Stimulated activated CD8-positive, alpha-beta memory T cell treated with anti-CD3 and anti-CD28 coated beads, Interleukin-12 subunit alpha, Interleukin-12 subunit beta, amount 100 ng/mL, for 24 hours (primary cell): Measurements from ENCODE around the gene TNIP3.

Source experiments
- DNase-seq: peaks from one replicate; pipeline ENCODE4 v3.0.0-alpha.2; 2020; ENCODE audit errors: extremely low read depth

Gene TNIP3

DNA sequence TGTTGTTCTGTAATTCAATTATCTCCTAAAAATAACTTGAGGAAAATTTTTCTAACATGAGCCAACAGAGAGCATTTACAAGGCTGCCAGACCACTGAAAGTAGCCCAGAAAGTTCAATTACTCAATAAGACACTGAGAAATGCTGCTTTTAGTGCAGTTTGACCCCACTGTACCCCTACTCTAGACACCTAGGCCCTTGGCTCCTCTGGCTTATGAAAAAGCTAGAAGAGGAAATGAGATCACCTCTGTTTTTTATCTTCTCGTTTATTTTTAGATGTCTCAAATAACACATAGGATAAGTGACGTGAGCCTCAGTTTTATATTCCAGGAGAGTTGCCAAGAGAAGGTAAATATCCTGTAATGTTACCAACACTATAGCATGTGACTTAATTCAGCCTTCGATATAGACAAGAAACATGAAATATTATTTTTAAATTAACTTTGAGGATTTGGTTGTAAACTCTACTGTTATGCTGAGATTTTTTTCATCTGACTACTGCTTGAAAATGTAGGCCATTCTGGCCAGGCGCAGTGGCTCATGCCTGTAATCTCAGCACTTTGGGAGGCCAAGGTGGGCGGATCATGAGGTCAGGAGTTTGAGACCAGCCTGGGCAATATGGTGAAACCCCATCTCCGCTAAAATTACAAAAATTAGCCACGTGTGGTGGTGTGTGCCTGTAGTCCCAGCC, 24.4 kb downstream of the TNIP3 start:
- DNase-seq, result no peak

DNA sequence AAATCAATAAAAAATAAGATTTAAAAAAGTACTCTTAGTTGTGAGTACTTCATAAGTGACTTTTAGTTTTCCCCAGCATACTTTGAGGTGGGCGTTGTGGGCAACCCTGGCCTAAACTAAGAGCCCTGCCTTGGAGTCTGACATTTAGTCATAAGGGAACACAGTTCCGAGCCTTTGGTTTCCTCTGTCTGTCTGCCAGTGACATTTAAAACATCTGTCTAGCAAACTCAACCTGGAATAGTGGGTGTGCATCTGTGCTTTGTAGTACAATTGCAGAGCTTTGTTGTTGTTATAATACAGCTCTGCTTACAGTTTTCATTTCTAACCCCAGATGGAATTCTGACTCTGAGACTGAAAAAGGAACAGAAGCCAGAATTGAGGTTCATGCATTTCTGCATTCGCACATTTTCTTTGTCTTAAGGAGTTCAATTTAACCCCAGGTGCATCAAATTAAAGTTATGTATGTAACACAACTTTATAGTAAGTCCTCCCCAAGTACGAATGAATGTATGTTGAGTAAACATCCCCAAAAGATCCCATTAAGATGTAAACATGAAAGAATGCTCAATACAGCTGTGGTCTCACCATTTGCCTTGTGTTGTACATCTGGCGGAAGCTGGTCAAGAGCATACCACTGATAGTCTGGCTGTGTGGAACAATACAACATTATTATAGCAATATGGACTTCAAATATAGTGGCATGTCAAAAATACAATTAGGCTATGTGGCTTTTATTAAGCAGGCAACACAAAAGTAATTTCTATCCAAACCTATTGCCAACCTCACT, 25.9 kb downstream of the TNIP3 start:
- DNase-seq, result no peak

DNA sequence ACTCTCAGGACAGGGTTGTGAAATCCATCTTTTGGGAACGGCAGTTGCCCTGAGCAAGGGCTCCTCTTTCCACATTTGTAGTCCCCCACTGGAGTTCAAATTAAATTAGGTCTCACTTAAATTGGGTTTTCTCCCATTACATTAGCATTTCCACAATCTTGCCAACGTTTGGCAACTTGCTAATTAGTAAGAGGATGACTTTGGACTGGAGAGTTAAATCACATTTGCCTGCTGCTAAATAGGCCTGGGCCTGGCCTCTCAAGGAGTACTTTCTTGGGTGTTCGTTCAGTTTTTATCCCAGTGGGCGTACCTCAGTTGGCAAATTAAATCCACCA, 33.8 kb downstream of the TNIP3 start:
- DNase-seq, result no peak

DNA sequence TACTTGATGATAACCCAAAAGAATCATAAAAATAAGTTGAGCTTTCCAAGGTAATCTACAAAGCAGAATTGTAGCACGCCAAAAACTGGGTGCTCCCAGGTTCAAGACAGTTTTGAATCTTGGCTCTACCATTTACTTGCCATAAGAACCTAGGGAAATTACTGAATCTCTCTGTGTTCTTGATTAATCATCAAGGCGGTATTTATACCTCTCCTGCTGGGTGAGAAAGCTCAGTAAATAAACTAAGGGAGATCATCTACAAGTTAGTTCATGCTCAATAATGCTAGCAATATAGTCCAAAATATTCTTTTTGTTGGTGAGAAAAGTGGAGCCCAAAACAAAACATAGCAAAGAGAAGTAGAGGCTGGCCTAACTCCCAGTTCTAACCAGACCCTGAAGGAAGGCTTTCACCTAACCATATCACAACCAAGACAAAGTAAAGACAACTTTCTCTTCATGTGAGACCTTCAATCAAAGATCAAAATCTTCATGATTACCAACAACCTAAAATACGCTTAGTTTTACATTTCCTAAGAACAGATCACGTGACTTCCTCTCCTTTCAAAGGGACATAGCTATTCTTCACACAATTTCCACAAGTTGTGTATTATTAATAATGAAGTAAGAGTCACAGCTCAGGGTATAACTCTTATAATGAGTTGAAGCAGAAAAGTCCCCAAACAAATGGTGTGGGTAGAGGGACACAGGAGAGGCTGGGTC, 34.4 kb downstream of the TNIP3 start:
- no peak for DNase-seq

DNA sequence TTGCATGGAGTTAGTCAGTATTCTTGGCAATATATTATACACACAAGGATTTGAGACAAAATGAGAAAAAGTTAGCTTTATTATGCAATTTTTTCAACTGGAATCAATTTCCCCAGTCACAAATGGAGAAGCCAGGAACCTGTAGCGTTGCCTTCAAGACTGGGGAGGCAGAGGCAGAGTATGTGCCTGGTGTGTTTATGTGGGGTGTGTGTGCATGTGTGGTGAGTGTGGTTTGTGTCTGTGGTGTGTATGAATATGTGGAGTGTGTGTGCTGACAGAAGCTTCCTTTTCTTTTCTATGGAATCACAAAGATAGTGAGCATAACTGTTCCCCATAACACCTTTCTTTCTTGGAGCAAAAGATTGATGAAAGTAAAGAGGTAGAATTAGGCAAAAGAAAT, 37.0 kb downstream of the TNIP3 start:
- no peak for DNase-seq

DNA sequence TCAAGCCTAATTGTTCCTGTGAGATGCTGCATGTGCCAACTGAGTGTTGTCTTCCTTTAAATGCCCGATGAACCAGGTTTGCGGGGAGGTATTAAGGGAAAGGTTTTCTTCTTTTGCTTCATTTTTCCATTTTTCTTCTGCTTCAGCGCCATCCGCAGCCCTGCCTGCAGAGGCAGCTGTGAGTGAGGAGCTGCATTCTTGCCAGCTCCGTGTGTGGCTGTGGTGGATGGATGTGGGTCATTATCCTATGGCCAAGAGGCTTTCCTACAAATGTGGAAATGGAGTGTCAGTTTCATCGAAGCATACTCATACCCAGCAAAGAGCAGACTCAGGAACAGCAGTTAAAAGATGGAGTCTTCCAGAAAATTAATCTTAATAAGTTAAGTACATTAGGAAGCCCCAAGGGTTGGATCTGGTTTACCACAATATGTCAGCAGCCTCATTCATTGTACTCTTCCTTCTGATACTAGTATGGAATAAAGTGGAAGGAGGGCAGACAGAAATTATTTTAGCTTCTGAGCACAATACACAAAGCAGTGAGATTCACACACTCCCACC, 37.6 kb downstream of the TNIP3 start:
- no peak for DNase-seq

DNA sequence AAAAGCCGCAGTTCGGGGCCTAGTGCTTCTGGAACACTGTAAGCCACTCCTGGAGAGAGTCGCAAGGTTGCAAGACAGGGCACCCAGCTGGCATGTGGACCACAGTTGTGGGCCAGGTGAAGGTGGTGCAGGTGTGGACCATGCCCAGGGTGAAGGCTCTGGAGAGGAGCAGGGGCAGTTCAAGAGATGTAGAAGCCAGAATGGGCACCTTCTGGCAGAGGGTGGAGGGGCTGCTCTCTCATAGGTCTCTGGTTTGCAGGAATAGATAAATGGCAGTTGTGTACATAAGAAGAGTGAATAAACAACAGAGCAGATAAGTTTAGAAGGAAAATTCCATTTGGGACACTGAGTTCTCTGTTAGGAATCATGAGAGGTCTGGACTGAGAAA, 38.6 kb downstream of the TNIP3 start:
- no peak for DNase-seq

DNA sequence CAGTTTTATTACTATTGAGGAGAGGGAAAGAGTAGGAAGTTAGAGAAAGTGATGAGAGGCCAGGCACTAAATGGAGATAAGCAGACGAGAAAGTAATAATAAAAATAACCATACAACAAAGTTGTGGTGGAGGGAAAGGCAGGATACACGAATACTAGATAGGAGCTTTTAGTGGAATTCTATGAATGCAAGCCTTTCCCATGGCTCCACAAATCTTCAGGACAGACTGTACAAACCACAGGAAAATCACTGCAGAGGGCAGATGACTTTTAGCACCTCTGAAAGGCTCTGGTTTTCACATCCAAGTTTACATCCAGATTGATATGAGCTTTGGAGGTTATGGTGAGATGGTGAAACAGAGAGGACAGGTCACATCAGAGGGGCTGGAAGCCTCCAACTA, 41.5 kb downstream of the TNIP3 start:
- no peak for DNase-seq

DNA sequence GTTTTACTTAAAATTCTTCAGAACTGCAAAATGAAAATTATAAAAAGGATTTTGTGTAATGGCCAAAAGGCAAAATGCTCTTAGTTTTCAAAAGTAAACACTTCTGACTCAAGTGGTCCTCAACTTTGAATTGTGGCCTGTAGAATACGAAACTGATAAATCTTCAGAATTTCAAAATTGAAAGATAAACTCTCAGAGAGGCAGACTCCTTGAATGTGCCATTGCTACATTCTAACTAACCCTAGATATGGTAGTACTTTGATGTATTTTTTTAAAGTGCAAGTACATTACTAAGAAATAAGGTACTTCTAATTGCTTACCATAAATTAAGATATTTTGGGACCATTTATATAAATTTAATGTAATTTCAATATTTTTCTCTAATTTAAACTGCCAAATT, 44.4 kb downstream of the TNIP3 start:
- DNase-seq, result no peak

DNA sequence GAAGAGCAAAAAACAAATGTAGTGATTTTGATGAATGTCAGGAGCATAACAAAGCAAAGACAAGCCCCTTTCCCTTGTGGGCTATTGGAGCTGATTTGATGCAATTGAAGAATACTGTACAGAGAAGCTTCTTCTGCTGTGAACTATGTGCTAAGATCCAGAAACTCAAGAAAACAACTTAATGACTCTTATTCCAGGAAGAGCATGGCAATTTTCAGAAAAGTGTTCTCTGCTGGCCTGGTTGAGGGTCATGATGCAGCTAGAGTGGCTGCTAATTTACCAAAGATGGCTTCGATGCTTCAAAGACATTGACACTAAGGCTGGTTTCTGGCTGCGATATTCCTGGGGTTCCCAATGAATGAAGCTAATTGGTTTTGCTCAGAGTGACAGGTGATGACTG, 45.8 kb downstream of the TNIP3 start:
- DNase-seq, result no peak

DNA sequence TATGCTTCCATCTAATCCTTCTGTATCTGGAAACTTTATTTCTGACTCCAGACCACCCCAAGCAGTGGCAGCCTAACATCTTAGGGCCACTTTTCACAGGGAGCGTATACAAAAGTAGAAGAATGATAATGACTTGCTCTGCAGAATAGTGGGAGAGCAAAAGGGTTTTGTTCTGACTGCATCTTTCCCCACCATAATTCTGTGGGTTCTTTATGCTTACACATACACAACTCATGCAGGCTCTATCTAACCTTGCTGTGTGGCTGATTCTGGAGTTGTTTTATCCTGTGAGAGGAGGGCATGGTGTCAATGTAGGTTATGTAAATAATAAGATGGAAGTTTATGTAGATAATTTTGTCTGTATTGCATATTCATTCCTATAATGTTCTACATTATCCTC, 49.4 kb downstream of the TNIP3 start:
- no peak for DNase-seq

DNA sequence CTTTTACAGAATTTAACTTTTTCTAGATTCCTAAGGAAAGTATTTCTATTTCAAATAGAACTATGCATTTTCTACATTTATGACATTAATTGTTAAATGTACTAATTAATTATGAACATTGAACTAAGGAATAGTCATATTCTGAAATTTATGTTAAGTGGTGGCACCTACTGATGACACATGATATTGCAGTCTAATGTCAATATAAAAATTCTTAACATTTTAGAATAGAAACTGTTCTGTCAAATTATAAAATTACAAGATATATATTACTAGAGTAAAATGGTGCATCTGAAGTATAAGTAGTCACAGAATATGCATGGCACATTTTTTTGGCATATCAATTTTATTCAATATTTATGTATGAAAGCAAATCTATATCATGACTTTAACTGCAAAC, 51.6 kb downstream of the TNIP3 start:
- no peak for DNase-seq

DNA sequence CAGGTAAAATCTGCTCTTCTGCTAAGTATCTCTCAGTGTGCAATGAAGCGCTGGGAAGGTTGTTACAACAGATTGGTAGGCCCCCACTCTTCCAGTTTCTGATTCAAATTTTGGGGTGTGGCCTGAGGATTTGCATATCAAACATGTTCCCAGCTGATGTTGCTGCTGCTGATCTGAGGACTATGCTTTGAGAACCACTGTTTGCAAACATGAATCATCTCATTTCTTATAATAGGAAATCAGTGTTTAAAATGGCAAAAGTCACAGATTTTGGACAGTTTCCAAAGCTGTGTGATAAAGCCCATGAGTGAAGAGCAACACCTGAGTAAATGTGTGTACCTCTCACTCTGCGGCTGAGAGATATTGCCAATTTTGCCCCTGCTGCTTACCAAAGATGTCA, 55.6 kb downstream of the TNIP3 start:
- DNase-seq, result no peak

DNA sequence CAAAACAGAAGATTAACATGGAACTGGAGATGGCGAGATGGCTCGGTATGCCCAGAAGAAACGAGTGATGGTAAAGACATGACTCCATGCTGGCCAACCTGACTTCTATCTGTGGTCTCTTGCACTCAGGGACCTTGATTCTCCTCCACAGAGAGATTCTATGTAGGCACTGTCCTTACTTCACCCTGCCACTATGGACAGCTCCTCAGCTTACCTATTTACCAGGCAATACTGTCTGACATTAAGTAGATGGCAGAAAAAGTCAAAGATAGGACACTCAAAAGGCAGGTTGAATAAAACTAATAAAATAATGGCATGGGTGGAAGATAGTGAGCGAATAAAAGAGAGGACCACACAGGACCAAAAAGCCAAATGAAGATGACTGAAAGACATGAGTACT, 56.6 kb downstream of the TNIP3 start:
- no peak for DNase-seq

DNA sequence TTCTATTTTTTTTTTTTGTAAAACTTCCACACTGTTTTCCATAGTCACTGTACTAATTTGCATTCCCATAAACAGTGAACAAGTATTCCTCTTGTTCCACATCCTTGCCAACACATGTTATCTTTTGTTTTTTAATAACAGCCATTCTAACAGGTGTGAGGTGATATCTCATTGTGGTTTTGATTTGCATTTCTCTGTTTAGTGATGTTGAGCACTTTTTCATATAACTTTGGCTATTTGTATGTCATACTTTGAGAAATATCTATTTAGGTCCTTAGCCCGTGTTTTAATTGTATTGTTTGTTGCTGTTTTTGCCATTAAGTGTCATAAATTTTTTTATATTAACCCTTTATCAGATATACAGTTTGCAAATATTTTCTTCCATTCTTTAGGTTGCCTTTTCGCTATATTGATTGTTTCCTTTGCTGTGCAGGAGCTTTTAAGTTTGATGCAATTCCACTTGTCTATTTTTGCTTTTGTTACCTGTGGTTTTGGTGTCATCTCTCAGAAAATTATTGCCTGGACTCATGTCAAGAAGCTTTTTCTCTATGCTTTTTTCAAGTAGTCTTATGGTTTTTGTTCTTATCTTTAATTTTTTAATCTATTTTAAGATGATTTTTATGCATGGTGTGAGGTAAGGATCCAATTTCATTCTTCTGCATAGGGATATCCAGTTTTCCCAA, 63.9 kb downstream of the TNIP3 start:
- no peak for DNase-seq

DNA sequence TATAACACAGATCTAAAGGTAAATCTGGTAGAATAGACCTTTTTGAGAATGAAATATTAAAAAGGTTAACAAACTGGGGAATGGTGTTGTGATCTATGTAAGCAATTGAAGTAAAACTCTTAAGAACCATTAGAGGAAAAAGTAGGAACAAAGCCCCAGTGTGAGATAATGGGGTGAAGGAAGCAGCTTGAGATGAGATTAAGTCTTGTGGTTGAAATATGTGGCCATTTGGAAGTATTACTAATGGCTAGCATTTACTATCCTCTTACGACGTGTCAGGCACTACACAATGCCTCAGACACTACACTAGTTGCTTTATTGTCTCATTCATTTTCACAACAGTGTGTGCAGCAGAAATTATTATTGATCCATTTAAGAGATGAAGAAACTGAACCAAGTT, 65.9 kb downstream of the TNIP3 start:
- no peak for DNase-seq

DNA sequence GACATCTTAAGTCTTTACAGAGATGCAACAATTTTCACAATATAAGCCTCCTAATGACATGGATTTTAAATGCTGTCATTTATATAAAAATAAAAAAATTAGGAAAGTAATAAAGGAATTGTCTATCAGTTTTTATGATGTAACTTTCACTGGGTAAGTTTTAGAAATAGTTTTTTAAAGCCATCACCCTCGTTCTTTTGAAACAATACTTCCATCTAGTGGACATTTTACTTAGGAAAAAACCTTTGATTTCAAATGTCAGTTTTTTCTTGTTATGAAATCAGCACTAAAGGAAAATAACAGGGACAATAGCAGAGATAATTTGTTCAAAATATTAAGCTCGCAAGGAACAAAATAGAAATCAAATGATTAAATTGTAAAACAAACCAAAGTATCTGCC, 67.5 kb downstream of the TNIP3 start:
- DNase-seq, result no peak

DNA sequence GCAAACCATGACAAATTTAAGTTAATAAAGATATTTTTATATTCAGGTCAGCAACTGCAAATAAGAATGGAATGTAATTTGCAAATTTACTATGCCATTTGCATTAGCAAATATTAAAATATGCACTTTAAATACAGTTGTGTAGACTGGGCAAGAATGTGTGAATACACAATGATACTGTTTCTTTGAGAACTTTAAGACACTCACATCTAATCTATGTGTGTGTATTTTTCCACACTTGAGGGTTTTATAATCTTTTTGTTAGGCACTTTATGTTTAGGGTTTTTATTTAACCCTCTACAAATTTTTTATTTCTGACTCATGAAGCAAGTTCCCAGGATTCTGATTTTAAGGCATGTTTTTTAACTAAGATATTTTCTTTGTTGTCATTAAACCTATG, 67.9 kb downstream of the TNIP3 start:
- DNase-seq, result no peak

DNA sequence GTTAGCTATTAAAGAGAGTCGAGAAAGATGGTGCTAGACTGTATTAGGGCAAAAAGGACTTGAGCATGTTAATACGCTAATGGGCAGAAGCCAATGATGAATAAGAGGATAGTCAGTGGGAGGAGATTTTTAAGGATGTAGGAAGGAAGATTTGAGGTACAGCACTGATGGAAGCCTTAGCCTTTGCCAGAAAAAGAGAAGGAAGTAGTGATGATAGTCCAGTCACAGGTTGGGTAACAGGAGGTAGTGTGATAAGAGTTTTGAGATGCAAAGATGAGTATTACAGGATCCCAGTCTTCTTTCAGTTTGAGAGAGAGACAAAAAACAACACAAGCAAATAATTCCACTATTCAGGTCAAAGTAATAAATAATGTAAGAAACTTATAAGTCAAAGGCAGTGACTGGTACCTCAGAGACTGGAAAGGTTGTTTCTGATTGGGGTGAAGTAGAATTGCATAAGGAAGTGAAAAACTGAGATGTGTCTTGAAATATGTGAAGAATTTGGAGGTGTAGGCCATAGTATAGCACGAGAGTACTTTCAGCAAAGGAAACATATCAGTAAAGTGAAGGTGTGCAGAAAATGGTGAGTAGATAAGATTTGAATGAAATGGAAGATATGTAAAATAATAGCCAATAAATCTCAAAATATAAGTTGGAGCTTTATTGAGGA, 69.7 kb downstream of the TNIP3 start:
- DNase-seq, result no peak

DNA sequence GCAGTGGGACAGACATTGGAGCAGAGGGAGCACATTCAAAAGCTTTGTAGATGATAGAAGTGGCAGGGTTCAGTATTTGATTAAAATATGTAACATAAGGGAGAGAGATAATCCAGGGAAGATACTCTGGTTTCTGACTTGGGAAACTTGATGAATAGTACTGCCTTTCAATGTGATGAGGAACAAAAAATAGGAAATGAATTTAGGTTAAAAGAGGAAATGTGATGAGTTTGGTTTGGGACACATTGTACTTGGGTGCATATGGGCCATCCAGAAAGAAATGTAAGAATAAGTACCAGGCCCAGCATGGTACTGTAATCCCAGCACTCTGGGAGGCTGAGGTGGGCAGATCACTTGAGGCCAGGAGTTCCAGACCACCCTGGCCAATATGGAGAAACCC, 70.9 kb downstream of the TNIP3 start:
- no peak for DNase-seq

DNA sequence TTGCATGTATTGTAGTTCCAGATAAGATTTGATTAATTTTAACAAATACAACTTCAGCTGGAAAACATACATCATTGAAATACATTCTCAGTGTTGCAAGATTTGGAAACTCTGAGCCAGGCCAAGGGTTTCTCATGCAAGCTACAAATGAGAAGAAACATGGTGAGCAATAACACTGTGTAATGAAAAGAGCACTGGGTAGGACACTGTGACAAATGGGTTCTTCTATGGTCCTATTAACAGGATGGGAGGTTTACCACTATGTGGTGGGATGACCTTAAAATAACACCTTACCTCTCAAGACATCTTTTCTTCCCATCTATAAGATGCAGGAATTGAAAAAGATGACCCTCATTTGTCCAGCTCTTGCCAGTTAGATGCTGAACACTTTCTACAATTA, 72.2 kb downstream of the TNIP3 start:
- no peak for DNase-seq

DNA sequence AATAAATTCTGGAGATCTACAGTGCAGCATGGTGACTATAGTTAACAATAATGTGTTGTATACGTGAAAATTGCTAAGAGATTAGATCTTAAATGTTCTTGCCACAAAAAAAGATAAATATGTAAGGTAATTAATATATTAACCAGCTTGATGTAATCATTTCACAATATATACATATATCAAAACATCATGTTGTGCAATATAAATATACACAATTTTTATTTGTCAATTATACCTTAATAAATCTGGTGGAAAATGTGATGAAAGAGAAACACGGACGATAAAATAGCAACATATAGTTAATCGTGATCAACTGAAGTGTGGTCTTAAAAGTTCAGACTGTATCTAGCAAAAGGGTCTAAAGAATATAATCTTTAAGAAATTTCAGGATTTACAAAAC, 75.3 kb downstream of the TNIP3 start:
- DNase-seq, result no peak
